Stimulated activated CD4-positive, alpha-beta T cell treated with anti-CD3 and anti-CD28 coated beads, Interleukin-4, amount 100 ng/mL, for 48 hours (primary cell): ENCODE results near the gene AKAP13.
A peak's percentile ranks its signal among the peaks of the same experiment; 100 is the strongest.
"Not testable (repeated sequence)": the region's sequence is repeated elsewhere in the genome, so short reads cannot be mapped to it uniquely, and the experiment has no call there.

Source experiments
- DNase-seq, 2 donors: peaks; one replicate each; pipeline ENCODE4 v3.0.0-alpha.2; 2020; ENCODE audit warnings: low read depth in 2 of 2

AKAP13 gene

GRCh38 chr15:85563328-85563727 is 182.9 kb downstream of the AKAP13 start:
- DNase-seq = no peak

DNA sequence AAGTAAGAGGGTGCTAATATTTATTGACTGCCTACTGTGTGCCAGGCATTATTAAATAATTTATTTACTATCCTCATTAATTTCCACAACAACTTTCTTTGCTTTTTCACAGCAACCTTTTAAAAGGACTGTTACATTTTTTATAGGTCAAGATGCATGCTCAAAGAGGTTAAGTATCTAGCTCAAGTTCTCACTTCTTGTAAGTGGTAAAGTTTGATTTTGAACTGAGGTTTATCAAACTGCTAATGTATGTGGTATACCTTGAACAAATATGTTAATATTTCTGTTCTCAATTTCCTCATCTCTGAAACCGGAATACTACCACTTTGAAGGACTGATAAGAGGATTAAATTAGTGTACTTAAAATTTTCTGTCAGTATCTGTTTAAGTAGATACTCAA is 183.3 kb downstream of the AKAP13 start:
- DNase-seq = no peak

- no peak for DNase-seq
These were observed 184.3 kb downstream of the AKAP13 start for GRCh38 chr15:85564686-85565085.

GRCh38 chr15:85568261-85568808 is 187.9 kb downstream of the AKAP13 start:
- no peak for DNase-seq

DNA sequence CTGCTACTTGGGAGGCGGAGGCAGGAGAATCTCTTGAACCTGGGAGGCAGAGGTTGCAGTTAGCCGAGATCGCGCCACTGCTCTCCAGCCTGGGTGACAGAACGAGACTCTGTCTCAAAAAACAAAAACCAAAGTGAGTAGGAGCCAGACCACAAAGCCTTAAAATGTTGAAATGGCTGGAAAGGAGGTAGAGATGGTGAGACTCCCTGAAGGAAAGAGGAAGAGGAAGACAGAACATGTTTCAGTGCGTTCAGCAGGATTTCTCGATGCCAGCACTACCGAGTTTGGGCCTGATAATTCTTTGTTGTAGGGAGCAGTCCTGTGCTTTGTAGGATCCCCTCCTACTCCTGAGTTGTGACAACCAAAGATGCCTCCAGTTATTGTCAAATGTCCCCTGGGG is 189.9 kb downstream of the AKAP13 start:
- no peak for DNase-seq

DNA sequence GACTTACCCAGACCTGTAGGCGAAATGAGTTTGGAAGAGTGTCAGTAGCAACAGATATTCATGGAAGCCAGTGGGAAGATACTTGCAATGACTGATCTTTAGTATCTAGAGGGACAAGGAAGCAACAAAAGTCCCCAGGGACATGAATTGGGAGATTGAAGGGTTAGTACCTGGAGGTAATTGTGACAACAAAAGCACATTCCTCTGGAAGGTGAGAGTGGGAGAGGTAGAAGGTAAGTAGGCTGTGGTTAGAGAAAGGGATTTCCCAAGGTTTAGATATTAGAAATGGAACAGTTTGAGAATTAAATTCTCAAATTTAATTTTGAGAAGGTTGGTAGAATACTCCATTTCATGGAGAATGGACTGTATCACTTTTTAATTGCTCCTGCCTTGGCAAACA is 191.4 kb downstream of the AKAP13 start:
- no peak for DNase-seq

- DNase-seq = no peak
These were observed 196.0 kb downstream of the AKAP13 start for GRCh38 chr15:85576392-85576791.

GRCh38 chr15:85578941-85579701 is 198.7 kb downstream of the AKAP13 start:
- no peak for DNase-seq

- no peak for DNase-seq
These were observed 199.7 kb downstream of the AKAP13 start for GRCh38 chr15:85579957-85580694.

- peak in 1 of 2 donors; percentile 37 for DNase-seq
These were observed 200.5 kb downstream of the AKAP13 start for GRCh38 chr15:85580879-85581278.

- no peak for DNase-seq
These were observed 201.1 kb downstream of the AKAP13 start for GRCh38 chr15:85581495-85581894.

- DNase-seq = peak; percentile 42 to 45
These were observed 202.0 kb downstream of the AKAP13 start for GRCh38 chr15:85582131-85583079.

DNA sequence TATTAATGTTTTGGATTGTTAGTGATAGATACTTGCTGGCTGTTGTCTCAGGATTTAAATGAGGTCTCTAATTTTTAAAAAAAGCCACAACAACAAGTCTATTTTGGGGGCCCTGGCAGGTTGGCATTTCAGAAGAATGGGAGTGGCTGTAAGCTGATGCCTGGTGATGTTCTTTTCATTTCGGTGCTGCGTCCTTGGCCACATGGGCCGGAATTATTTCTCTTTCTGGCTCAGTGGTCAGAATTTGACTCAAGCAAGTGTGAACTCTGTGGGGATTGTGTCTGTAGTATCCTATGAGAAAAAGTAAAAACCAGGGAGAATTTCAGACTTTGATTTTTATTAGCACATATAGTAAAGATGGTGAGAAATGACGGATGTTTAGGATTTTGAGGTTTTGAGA is 203.0 kb downstream of the AKAP13 start:
- no peak for DNase-seq

DNA sequence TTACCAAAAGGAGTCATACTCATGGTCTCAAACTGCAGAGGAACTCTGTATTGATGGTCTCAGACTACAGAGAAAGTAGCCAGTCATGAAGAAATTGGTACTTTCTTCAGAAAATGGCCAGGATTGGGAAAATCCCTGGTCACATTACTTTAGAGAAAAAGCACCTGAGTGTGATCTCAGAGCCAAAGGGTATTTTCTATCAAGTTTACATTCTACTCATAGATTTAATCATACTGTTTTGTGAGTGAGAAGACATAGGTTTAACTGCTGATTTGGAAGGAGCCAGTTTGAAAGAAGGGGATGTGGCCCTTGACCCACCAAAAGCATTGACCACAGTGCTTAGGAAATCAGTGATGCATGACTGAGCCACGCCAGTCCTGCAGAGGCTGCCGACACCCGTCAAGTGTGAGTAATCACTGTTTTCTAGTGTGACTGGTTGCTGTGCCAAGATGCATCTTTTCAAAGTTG is 203.6 kb downstream of the AKAP13 start:
- no peak for DNase-seq

GRCh38 chr15:85584872-85585271 is 204.5 kb downstream of the AKAP13 start:
- no peak for DNase-seq

DNA sequence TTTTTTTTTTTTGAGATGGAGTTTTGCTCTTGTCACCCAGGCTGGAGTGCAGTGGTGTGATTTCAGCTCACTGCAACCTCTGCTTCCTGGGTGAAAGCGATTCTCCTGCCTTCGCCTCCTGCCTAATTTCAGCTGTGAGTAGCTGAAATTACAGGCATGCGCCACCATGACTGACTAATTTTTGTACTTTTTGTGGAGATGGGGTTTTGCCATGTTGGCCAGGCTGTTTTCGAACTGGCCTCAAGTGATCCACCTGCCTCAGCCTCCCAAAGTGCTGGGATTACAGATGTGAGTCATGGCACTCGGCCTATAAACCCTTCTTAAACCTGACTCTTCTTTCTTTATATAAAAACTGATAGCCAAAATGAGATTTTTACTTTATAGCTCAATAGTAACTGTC is 205.8 kb downstream of the AKAP13 start:
- DNase-seq = not testable (repeated sequence)

GRCh38 chr15:85587707-85588411 is 207.5 kb downstream of the AKAP13 start:
- DNase-seq = no peak

DNA sequence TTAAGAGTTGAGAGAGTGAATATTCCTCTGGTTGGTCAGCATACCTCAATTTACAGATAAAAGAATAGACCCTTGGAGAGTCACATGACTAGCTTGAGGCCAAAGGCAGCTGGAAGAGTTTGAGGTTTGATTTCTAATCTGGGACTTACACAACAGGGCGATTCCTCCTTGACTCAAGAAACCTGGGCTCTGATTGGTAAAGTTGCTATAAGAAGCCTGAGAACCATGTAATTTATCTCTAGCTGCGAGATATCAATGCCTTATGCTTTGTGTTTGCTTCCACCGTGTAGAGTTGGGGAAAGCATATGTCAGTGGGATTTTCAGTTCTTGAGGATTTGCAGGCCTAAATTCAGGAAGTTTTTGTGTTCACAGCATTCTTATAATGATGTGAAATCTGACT is 208.3 kb downstream of the AKAP13 start:
- DNase-seq = no peak

- DNase-seq = no peak
These were observed 209.4 kb downstream of the AKAP13 start for GRCh38 chr15:85589851-85590250.

DNA sequence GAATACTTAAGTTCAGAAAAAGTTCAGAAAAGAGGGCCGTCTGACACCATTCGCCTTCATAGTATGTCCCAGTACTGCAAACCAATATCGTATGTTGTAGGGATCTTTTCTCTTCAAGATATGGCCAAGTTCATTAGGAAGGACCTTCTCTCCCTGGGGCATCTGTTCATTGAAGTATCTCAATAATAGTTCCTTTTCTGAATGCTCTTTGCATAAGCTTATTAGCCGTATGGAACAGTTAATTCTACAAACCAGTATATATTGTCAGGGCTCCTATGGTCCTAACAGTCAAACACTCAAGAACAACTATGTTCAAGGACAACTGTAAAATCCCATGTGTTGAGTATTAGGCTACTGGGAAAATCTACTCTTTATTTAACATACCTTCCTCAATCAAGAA is 211.2 kb downstream of the AKAP13 start:
- no peak for DNase-seq

DNA sequence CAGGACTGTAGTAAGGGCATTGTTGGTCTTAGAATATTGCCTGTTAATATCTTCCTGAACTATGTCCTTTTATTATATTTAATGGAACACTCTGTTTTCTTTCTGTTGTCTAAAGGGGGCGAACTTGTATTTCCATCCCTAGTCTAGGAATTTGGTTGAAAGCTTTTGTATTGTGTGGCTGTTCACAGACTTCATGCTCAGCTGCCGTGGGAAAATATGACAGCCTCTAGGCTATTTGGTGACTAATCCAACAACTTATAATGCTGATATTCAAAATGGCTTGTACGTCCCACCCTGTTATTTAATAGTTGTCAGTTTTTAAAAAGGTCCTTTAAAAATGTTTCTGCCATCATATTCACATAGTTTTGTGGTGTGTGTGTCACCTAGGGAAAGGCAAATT is 211.7 kb downstream of the AKAP13 start:
- DNase-seq = no peak
